HG03469 (cell line): ENCODE results near the gene GDA.

ENCODE experiments used
- ATAC-seq: cut with Tn5 transposase; IDR thresholded peaks from one replicate; pipeline ENCODE4 v1.9.1; 2021; ENCODE audit warnings: mild to moderate bottlenecking, moderate library complexity, moderate number of reproducible peaks; ENCODE audit not compliant: unreplicated experiment

Gene GDA

DNA sequence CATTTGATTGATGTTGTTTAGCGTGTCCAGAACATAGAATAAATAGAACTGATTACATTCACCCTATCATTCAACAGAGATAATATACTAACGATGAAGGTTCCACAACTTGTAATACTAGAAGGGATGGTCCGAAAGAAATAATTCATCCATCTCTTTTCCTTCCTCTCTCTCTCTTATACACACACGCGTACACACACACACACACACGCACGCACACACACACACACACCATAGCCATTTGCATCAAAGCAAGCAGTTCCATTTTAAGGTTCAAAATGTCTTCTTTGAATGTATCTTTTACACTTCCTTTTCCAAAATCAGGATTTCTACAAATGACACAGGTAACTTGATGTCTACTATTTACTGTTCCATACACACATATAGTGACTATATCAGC is 887 bp downstream of the GDA start:
- no peak for ATAC-seq

DNA sequence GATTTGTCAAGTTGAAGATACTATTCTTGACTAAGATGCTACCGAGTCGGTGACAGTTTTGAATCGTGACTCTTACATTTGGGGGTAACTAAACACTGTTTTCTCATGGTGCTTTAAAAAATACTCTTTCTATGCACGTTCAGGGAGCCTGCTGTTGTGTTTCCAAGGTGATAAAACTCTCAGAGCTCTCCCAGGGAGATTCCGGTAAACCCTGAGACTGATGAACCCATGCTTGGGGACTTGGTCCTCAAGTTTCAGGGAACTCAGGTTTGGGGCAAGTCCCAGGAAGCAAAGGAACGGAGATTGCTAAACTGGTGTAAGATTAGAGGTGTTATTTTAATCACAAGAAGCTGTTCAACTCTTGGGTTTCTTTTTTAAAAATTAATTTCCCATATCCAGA is 1.4 kb downstream of the GDA start:
- no peak for ATAC-seq

DNA sequence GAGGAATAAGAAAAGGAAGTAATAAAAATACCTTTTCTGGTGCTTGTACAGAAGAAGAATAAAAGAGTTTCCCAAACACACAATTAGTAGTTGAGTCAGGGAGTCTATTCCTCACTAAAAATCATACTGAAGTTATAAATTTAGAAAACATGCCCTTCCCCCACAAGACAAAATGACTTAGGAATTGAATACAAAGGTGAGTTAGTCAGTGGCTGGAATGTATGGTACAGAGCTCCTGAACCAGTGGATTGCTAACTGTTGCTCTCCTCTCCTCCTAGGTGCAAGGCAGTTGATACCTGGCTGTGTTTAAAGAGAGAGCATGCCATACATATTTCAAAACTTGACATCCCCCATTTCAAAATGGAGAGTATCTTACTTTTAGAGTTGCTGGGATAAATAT is 1.9 kb downstream of the GDA start:
- no peak for ATAC-seq

DNA sequence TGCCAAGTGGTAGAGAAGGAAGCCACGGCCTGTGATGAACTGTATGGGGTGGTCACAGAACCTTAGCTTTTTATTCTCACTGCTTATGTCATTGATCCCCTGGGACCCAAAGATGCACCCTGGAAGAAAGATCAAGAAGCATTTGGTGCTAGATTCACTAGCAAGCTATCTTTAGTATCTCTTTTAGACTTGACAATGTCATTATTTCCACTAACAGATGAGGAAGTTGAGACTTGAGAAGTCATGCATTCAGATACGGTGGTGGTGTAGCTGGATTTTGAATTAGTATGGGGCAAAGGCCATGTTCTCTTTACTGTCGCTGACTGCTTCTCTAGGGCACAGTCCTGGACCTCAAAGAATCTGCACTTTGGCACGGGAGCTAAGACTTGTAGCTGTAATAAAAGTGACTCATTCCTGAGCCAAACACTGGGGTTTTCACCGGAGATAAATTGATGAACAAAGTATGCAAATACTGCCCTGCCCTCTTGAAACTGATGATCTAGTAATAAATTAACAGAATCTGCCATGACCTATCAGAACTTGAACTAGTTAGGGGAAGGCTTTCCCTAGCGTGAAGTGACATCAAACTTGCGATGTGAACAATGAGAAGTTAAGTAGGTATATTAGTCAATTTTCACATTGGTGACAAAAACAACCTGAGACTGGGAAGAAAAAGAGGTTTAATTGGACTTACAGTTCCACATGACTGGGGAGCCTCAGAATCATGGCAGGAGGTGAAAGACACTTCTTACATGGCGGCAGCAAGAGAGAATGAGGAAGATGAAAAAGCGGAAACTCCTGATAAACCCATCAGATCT is 5.4 kb downstream of the GDA start:
- peak; percentile 81 for ATAC-seq

DNA sequence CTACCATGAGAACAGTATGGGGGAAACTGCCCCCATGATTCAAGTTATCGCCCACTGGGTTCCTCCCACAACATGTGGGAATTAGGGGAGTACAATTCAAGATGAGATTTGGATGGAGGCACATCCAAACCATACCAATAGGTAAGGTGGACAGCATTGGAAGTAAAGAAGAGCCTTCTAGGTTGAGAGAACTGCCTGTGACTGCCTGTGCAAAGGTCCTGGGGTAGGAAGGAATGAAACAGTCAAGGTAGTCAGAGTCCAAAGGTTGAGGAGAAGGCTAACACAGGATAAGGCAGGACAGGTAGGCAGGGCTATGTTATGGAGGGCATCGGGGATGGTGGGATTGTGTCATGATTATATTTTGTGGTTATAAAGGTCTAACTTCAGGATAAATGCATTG is 6.1 kb downstream of the GDA start:
- no peak for ATAC-seq

DNA sequence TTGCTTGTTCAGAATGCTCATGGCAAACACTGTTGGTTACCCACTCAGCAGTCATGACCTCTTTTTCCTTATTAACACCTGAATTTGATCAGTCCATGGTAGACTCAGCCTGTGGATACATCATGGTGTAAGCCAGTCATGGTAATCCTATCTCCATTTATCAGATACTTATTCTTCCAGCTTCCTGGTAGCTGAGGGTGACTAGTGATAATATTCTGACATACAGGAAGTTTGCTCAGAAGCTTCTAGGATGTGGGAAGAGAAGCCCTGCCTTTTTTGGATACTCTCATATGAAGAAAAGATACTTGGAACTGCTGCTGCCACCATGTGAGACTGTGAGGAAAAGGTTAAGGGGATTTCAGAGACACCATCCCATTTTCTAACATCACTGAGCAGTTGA is 7.3 kb downstream of the GDA start:
- no peak for ATAC-seq

DNA sequence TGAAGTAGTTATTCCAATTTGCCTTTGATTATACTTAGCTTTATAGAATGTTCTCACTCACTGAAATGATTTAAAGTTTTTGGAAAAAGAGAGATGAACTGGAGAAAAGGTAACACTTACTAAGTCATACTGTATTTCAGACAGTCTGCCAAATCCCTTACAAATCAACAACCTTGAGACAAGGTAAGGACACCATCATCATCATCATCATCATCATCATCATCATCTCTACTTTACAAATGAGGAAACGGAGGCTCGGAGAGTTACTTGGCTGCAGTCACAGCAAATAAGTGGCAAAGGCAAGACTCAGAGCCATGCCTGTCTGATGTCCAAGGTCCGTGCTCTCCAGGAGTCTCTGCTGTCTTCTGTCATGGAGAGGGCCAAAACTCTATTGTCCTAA is 9.4 kb downstream of the GDA start:
- ATAC-seq, result no peak

DNA sequence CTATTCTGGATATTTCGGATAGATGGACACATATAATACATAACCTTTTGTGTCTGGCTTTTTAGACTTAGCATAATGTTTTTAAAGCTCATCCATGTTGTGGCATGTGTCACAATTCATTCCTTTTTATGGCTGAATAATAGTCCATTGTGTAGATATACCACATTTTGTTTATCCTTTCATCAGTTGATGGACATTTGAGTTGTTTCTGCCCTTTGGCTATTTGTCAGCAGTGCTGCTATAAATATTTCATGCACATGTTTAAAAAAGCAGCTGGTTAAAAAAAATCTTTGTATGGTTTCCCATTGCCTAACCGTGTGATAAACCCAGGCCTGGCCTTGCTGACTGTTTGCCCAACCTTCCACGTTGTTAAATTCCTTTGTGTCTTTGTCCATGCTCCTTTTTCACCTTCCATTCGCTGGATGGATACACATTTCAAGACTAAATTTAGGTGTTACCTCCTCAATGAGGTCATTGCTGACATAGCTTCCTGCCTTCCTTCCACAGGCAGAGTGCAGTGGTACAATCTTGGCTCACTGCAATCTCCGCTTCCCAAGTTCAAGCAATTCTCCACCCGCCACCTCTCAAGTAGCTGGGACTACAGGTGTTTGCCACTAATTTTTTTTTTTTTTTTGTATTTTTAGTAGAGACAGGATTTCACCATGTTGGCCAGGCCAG is 11.3 kb downstream of the GDA start:
- ATAC-seq, result no peak

DNA sequence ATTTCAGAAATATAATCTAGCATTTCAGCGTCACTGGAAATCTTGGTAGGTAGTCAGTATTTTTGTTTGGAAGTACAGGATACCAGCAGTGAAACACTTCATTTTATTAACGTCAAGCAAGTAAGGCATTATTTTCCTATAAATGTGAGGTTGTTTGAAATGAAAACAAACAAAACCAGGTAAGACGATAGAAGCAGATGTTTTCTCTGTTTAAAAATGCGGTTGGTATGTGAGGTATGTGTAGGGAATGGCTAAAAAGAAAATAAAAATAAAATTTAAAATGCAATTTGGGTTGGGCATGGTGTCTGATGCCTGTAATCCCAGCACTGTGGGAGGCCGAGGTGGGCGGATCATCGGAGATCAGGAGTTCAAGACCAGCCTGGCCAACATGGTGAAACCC is 16.1 kb downstream of the GDA start:
- no peak for ATAC-seq

DNA sequence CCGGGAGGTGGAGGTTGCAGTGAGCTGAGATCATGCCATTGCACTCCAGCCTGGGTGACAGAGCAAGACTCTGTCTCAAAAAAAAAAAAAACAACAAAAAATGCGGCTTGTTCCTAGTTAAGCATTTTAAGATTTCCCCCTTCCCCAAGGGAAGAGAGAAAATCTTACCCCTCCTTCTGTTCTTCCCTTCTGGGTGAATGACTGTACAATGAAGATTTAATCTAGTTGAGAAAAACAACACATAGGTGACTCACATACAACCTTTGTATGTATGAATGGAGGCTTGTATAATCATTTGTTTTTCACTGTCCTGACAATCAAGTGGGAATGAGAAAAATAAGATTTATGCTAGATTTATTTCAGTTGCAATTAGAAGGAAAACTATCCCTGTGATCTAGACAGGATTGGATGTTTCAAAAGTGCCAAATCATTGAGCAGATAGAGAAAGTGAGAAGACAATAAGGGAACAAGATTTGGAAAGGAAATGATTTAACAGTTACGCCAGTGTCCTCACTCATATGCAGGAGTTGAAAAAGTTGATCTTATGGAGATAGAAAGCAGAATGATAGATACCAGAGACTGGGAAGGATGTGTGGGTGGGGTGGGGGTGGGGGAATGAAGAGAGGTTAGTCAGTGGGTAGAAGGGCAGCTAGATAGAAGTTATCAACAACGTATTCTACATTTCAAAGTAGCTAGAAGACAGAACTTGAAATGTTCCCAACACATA is 16.7 kb downstream of the GDA start:
- no peak for ATAC-seq

DNA sequence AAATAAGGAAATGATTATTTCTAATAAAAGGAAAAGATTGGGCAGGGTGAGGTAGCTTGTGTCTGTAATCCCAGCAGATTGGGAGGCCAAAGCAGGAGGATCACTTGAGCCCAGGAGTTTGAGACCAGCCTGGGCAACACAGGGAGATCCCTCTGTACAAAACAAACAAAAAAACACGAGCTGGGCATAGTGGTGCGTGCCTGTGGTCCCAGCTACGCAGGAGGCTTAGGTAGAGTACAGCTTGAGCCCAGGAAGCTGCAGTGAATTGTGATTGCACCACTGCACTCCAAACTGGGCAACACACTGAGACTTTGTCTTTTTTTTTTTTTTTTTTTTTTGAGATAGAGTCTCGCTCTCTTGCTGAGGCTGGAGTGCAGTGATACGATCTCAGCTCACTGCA is 18.8 kb downstream of the GDA start:
- no peak for ATAC-seq

DNA sequence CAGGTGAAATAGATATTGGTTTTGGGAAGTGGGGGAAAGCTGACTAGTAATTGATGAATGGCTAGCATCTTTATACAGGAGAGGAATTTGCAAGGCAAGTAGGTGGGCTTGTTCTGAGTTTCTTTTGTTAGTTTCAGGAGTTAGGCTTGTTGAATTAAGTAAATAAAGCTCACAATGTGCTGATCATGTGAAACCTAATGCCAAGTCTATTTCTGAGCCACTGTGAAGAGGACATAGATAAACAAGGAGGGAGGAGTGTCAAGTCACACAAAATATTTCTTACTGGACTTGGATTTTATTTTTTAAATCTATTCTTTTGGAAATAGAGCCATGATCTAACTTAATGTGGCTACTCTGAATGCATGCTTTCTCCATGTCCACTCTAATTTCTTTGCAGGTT is 19.9 kb downstream of the GDA start:
- ATAC-seq, result no peak

DNA sequence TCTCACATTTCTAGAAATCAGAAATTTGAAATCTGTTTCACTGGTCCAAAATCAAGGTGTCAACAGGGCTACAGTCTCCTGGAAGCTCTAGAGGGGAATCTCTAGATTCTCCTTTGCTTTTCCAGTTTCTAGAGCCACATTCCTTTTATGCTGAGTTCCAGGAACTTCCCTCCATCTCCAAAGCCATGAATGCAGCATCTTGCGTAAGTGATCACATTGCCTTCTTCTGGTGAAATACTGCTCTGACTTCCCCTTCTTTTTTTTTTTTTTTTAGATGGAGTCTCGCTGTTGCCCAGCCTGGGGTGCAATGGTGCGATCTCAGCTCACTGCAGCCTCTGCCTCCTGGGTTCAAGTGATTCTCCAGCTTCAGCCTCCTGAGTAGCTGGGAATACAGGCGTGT is 23.8 kb downstream of the GDA start:
- no peak for ATAC-seq

DNA sequence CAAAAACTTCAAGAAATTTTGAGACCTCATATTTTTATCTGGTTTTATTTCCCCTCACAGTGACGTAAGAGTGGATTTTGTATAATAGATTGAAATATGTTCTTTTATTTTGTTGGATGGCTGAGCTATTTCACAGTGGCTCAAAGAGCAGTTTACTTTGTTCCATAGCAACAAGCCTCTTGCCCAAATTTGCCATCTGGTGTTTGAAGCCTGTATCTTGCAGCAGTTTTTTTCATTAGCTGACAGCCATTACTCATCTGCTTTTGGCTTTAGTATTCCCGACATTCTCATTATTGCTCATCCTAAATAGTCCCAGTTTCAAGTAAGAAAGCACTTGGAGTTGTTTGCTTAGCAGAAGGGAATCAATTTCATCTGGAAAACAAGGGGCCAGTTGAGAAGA is 36.3 kb downstream of the GDA start:
- no peak for ATAC-seq

DNA sequence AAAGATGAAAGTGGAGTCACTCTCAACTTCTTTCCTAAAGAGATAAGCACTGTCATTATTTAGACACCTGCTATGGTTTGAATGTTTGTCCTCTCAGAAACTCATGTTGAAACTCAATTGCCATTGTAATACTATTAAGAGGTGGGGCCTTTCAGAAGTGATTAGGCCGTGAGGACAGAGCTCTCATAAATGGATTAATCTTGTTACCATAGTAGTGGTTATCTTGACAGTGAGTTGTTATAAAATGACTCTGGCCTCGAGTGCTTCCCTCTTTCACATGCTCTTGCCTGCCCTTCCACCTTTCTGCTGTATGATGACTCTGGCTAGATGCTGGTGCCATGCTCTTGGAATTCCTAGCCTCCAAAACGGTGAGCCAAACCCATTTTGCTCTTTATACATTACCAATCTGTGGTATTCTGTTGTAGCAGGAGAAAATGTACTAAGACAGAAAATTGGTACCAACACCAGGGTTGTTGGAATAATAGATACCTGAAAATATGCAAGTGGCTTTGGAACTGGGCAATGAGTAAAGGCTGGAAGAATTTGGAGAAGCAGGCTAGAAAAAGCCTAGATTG is 38.0 kb downstream of the GDA start:
- ATAC-seq, result no peak

DNA sequence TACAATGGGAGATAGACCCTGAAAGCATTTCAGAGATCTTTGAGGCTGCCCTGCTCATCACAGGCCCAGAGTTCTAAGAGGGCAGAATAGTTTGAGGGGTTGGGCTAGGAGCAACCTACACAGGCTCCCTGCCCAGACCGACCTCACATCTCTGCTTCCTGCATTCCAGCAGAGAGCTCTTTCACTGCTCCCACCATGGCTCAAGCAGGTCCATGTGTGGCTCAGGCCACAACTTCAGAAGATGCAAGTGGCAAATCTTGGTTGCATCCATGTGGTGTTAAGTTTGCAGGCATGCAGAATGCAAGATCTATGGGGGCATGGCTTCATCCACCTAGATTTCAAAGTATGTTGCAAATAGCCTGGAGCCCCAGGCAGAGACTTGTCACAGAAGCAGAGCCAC is 39.0 kb downstream of the GDA start:
- ATAC-seq, result no peak

DNA sequence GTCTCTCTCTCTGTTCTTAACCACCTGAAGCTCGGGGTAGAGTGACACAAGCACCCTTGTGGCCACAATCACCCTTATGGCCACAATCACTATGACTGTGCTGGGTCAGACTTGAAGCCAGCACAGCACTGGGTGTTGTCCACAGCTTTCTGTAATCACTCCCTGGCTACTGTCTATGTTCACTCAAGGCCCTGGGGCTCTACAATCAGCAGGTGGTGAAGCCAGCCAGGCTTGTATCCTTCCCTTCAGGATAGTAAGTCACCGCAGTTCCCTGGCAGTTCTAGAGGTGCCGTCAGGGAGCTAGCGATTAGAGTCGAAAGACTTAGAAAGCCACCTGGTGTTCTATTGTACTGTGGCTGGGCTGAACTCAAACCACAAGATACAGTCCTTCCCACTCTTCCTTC is 44.2 kb downstream of the GDA start:
- ATAC-seq, result peak; percentile 82

DNA sequence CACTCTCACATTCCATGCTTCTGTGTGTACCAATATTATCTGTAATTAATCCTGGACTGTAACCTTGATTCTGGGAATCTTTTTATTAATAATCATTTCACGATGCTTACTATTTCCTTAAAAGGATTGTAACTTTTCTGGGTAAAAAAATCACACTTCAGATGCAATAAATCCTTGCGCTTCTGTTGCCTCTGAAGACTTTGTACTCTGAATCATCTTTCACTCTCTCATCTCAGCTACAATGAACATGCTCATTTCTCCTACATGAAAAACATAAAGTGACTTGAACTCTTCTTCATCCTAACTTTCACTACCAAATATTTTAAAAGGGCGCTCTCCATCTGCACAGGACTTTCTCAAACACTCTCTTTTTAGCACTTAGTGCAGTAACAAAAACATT is 50.0 kb downstream of the GDA start:
- ATAC-seq, result no peak

DNA sequence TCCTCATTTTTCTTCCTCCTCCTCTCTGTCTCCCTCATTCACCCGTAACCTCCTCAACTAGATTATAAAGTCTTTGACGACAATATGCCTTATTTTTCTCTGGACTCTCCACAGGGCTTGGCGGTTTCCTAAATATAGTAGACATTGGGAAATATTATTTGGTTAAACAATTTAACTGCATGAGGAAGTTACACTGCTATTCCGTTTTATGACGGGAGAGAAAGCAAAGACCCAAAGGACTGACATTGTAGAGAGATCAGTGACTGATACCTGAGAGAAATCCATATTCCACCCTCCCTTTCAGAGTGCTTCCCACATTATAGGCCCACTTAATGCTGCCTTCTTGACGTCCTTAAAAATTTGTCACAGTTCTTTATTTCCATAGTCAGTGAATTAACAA is 51.2 kb downstream of the GDA start:
- no peak for ATAC-seq

DNA sequence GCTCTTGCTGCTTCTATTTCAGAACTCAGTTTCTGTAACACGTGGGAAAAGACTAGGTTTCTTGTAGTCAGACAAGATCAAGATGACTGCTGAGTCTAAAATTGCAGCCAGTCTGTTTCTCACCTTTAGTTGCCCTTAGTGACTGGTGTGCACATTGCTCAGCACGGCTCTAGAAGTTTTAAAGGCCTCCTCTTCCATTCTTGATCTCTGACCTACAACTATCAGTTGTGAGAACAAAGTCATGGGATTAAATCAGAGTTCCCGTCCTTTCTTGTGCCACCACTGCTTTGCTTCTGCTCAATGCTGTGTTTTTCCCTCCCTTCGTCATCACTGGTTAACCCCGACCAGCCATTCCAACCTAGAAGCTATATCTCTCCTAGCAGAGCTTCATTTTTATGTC is 52.8 kb downstream of the GDA start:
- ATAC-seq, result no peak

DNA sequence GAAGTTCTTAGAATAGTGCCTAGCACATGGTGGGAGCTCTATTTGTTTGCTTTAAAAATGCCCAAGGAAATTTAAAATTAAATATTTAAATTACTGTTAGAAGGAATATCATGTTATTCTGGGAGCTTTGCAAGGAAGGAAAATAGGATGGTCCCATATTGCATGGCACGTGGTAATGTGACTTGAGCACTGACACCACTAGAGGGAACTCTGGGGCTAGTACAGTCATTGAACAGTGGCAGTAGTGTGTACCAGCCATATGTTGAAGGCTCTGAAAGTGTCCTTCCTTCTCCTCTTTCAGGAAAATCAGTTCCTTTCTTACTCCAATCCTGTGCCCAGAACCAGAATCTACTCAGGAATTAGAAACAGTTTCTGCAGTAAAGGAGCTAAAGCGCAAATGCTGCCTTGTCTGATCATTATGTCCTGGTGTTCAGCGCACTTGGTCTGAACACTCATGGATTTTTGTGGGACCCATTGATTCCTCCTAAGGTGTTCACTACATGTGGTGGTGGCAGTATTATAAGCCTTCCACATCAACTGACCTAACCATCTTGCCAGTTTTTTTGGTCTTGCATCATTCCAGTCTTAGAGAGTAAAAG is 54.1 kb downstream of the GDA start:
- ATAC-seq, result peak; percentile 44
